SU-DHL-6 (cell line): ENCODE measurements around the gene CCDC54.

Source experiments
- H2AFZ ChIP-seq: fragments of 200-600 bp; sonication (generic); 2 replicates; pipeline ENCODE4 v1.6.1; 2014; ENCODE audit warnings: low read depth, mild to moderate bottlenecking, moderate library complexity, mixed read lengths, antibody characterized with exemption, low read length; ENCODE audit not compliant: severe bottlenecking
- H3F3A ChIP-seq: fragments of 200-600 bp; shearing (Covaris generic); 2 replicates; pipeline ENCODE4 v1.6.0; 2016; ENCODE audit warnings: antibody characterized with exemption, mild to moderate bottlenecking; ENCODE audit not compliant: insufficient read depth
- H3K27ac ChIP-seq: fragments of 200-600 bp; sonication (generic); 2 replicates; pipeline ENCODE4 v1.5.1; 2016; ENCODE audit warnings: low read depth, mild to moderate bottlenecking, low read length, moderate library complexity, mixed read lengths
- H3K27me3 ChIP-seq: fragments of 200-600 bp; sonication (generic), shearing (Covaris generic); 2 replicates; pipeline ENCODE4 v1.6.0; 2014; ENCODE audit warnings: mild to moderate bottlenecking, low read length
- H3K36me3 ChIP-seq: fragments of 200-600 bp; sonication (generic); 2 replicates; pipeline ENCODE4 v1.6.1; 2014; ENCODE audit warnings: mild to moderate bottlenecking, low read length, mixed read lengths
- H3K4me2 ChIP-seq: fragments of 300-600, 200-600 bp; shearing (Covaris generic), sonication (generic); 2 replicates; pipeline ENCODE4 v1.6.0; 2014; ENCODE audit warnings: low read length, low read depth, mild to moderate bottlenecking; ENCODE audit not compliant: poor library complexity, severe bottlenecking
- H3K4me3 ChIP-seq: fragments of 200-600 bp; sonication (generic); 2 replicates; pipeline ENCODE4 v1.5.1; 2014; ENCODE audit warnings: antibody characterized with exemption, low read length, mild to moderate bottlenecking, mixed read lengths; ENCODE audit not compliant: insufficient read depth, poor library complexity, severe bottlenecking
- H3K79me2 ChIP-seq: fragments of 200-600 bp; sonication (generic); 2 replicates; pipeline ENCODE4 v1.6.1; 2014; ENCODE audit warnings: mild to moderate bottlenecking, low read length, moderate library complexity; ENCODE audit not compliant: insufficient read depth
- H3K9ac ChIP-seq: fragments of 200-600 bp; sonication (generic); 2 replicates; pipeline ENCODE4 v1.7.0; 2014; ENCODE audit warnings: mild to moderate bottlenecking, low read length
- H3K9me2 ChIP-seq: fragments of 200-600 bp; sonication (generic); replicated peaks from 2 replicates; pipeline ENCODE4 v1.6.1; 2014; ENCODE audit warnings: low read length; ENCODE audit not compliant: insufficient read depth
- H3K9me3 ChIP-seq: fragments of 200-600 bp; sonication (generic); 2 replicates; pipeline ENCODE4 v1.6.1; 2014; ENCODE audit warnings: low read length, mixed read lengths; ENCODE audit not compliant: insufficient read depth
- H4K20me1 ChIP-seq: fragments of 200-600 bp; sonication (generic); 2 replicates; pipeline ENCODE4 v1.6.1; 2014; ENCODE audit warnings: low read depth, mild to moderate bottlenecking, antibody characterized with exemption, low read length, moderate library complexity, mixed read lengths
- CTCF ChIP-seq: fragments of 200-600 bp; sonication (generic); IDR thresholded peaks from one replicate; pipeline ENCODE4 v1.5.1; 2017; ENCODE audit warnings: antibody characterized with exemption, mild to moderate bottlenecking, low read length, moderate library complexity; ENCODE audit not compliant: insufficient read depth, poor library complexity, severe bottlenecking
- EZH2phosphoT487 ChIP-seq: fragments of 200-600 bp; sonication (generic), shearing (Covaris generic); conservative IDR thresholded peaks from 2 replicates; pipeline ENCODE4 v1.6.1; 2018; ENCODE audit warnings: mild to moderate bottlenecking, antibody characterized with exemption, low read length, moderate library complexity, mixed read lengths

CCDC54 gene

GRCh38 chr3:107395066-107395465, 17.8 kb downstream of the CCDC54 start:
- Histone ChIP-seq H4K20me1 (no peaks in the 10 kb centered on the region), H3F3A (no peaks in the 10 kb centered on the region), H3K9me2 (no peaks in the 10 kb centered on the region), H3K79me2 (no peaks in the 10 kb centered on the region), H3K36me3 (no peaks in the 10 kb centered on the region), H3K9ac (no peak overlapping the region), H3K4me3 (no peak overlapping the region), H3K4me2 (no peak overlapping the region), H2AFZ (no peak overlapping the region), H3K27ac (no peak overlapping the region), H3K27me3 (no peaks in the 10 kb centered on the region), H3K9me3 (no peaks in the 10 kb centered on the region)
- no peak for TF ChIP-seq EZH2phosphoT487
- TF ChIP-seq CTCF, result no peak

- H3K9me2 ChIP-seq, result no peaks in the 10 kb centered on the region
- H3K4me3 ChIP-seq, result no peak overlapping the region
- no peaks in the 10 kb centered on the region for H3K79me2 ChIP-seq
- no peaks in the 10 kb centered on the region for H3K27me3 ChIP-seq
- no peak overlapping the region for H2AFZ ChIP-seq
- no peak overlapping the region for H3K27ac ChIP-seq
- no peaks in the 10 kb centered on the region for H3F3A ChIP-seq
- H4K20me1 ChIP-seq, result no peaks in the 10 kb centered on the region
- no peak overlapping the region for H3K4me2 ChIP-seq
- no peak for TF ChIP-seq EZH2phosphoT487
- no peak for TF ChIP-seq CTCF
- no peak overlapping the region for H3K9ac ChIP-seq
- H3K9me3 ChIP-seq, result no peaks in the 10 kb centered on the region
- no peaks in the 10 kb centered on the region for H3K36me3 ChIP-seq
These were observed 24.1 kb downstream of the CCDC54 start for GRCh38 chr3:107401301-107401700.

- H4K20me1 ChIP-seq, result no peaks in the 10 kb centered on the region
- no peak overlapping the region for H2AFZ ChIP-seq
- no peak overlapping the region for H3K4me3 ChIP-seq
- H3K36me3 ChIP-seq, result no peaks in the 10 kb centered on the region
- no peak overlapping the region for H3K4me2 ChIP-seq
- TF ChIP-seq CTCF (no peak), EZH2phosphoT487 (no peak)
- H3K9ac ChIP-seq, result no peak overlapping the region
- no peaks in the 10 kb centered on the region for H3K79me2 ChIP-seq
- no peaks in the 10 kb centered on the region for H3F3A ChIP-seq
- no peak overlapping the region for H3K27ac ChIP-seq
- no peaks in the 10 kb centered on the region for H3K27me3 ChIP-seq
- no peaks in the 10 kb centered on the region for H3K9me2 ChIP-seq
- no peaks in the 10 kb centered on the region for H3K9me3 ChIP-seq
These were observed 25.0 kb downstream of the CCDC54 start for GRCh38 chr3:107402214-107402613.
